A673 (cell line): ENCODE results near the gene ENPP1.

ENCODE experiments used
- EZH2 ChIP-seq: fragments of 200-600 bp; sonication (generic); IDR thresholded peaks from 2 replicates; pipeline ENCODE4 v1.6.1; 2017; ENCODE audit warnings: borderline replicate concordance, low read depth, mild to moderate bottlenecking, mixed read lengths, antibody characterized with exemption, low read length; ENCODE audit not compliant: poor library complexity, severe bottlenecking
- TF ChIP-seq, protein P1 (sequence below): fragments of 300-800, 200-600 bp; sonication (generic); conservative IDR thresholded peaks from 2 replicates; pipeline ENCODE4 v1.5.1; 2017; ENCODE audit warnings: low read depth, mild to moderate bottlenecking, antibody characterized with exemption, low read length, moderate library complexity, mixed read lengths

DNA sequence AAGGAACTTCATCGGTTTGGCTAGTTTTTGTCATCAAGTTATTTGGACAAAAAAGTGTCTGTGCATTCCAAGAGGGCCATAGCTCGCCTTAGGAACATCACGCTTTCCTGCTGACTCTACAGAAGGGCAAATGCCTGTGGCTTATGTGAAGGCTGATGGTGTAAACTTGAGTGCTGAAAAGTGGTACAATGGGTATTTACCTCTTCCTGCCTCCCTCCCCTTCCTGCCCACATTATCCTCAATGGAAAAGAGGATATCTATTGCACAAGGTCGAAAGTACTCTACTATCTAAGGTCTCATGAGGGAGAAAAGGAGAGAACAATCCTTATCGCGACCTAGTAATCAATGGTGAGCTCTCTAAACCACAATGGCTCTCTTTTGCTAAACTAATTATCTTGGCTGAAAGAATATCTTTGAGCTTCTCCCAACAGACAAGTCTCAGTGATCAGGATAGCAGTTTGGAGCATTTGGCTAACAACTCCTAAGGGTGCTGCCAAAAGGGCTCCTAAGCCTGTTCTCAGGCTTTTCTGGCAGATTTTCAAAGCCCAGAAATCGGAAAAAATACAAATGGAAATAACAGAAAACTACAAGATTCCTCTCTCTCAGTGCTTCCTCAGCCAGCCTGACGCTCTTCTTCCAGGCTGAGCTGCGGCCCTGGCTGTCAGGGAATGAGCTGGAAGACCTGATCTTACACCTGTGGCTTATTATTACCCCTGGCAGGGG, 42.6 kb upstream of the ENPP1 start:
- TF ChIP-seq, protein P1, sequence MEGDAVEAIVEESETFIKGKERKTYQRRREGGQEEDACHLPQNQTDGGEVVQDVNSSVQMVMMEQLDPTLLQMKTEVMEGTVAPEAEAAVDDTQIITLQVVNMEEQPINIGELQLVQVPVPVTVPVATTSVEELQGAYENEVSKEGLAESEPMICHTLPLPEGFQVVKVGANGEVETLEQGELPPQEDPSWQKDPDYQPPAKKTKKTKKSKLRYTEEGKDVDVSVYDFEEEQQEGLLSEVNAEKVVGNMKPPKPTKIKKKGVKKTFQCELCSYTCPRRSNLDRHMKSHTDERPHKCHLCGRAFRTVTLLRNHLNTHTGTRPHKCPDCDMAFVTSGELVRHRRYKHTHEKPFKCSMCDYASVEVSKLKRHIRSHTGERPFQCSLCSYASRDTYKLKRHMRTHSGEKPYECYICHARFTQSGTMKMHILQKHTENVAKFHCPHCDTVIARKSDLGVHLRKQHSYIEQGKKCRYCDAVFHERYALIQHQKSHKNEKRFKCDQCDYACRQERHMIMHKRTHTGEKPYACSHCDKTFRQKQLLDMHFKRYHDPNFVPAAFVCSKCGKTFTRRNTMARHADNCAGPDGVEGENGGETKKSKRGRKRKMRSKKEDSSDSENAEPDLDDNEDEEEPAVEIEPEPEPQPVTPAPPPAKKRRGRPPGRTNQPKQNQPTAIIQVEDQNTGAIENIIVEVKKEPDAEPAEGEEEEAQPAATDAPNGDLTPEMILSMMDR: no peak
- TF ChIP-seq EZH2: no peak
